PC-9 (cell line): Measurements from ENCODE around the gene CASP3. TPM values are rescaled to one million over a fixed set of nuclear protein-coding genes. Genes with fewer than 3 reads are reported as not detected.

ENCODE experiments used
- BruUV-seq: library from RNA; stranded (reverse); fragments of 400-500 nt; replicated peaks from 2 replicates; lab custom pipeline; 2021; lab: Mats Ljungman, UMichigan
- CTCF ChIA-PET: fragments of 300-600 bp; sonication (Branson Sonifier 250); formaldehyde crosslinking; loops from one replicate; lab custom pipeline; 2022; ENCODE audit warnings: antibody characterized with exemption; lab: Charles Lee
- POLR2A ChIA-PET: fragments of 300-600 bp; sonication (Branson Sonifier 250); formaldehyde crosslinking; loops from one replicate; lab custom pipeline; 2022; ENCODE audit warnings: antibody characterized with exemption; ENCODE audit not compliant: unreplicated experiment; lab: Charles Lee
- DNase-seq, 2 experiments: peaks; one replicate each; pipeline versions ENCODE4 v3.0.0 to v3.0.0-alpha.2; 2015 to 2022; ENCODE audit warnings: mixed read lengths in 1 of 2
- H2AFZ ChIP-seq: fragments of 200-600 bp; sonication (generic); 2 replicates; pipeline ENCODE4 v1.8.1; 2017; ENCODE audit warnings: antibody characterized with exemption
- H3F3A ChIP-seq: fragments of 200-600 bp; sonication (generic); 2 replicates; pipeline ENCODE4 v1.8.1; 2017; ENCODE audit warnings: antibody characterized with exemption, mild to moderate bottlenecking, low read depth; ENCODE audit not compliant: insufficient read depth
- H3K27ac ChIP-seq: fragments of 200-600 bp; sonication (generic); 2 replicates; pipeline ENCODE4 v1.6.1; 2016; ENCODE audit warnings: mixed run types
- H3K27me3 ChIP-seq: fragments of 200-600 bp; sonication (generic); 2 replicates; pipeline ENCODE4 v1.6.1; 2016; ENCODE audit warnings: low read depth, mixed run types; ENCODE audit not compliant: insufficient read depth
- H3K36me3 ChIP-seq: fragments of 200-600 bp; sonication (generic); 2 replicates; pipeline ENCODE4 v1.6.1; 2016; ENCODE audit warnings: low read depth, mixed run types
- H3K4me1 ChIP-seq: fragments of 200-600 bp; sonication (generic); replicated peaks from 2 replicates; pipeline ENCODE4 v1.6.1; 2016; ENCODE audit warnings: mixed run types; ENCODE audit not compliant: insufficient read depth
- H3K4me2 ChIP-seq: fragments of 200-600 bp; sonication (generic); 2 replicates; pipeline ENCODE4 v1.6.1; 2017; ENCODE audit warnings: mixed run types
- H3K4me3 ChIP-seq: fragments of 200-600 bp; sonication (generic); 2 replicates; pipeline ENCODE4 v1.6.1; 2016; ENCODE audit warnings: mixed run types
- H3K79me2 ChIP-seq: fragments of 200-600 bp; sonication (generic); 2 replicates; pipeline ENCODE4 v1.6.1; 2017; ENCODE audit warnings: low read depth, mixed run types
- H3K9me2 ChIP-seq: fragments of 200-600 bp; sonication (generic); 2 replicates; pipeline ENCODE4 v1.8.1; 2017; ENCODE audit warnings: mild to moderate bottlenecking; ENCODE audit not compliant: insufficient read depth
- H3K9me3 ChIP-seq: fragments of 200-600 bp; sonication (generic); 2 replicates; pipeline ENCODE4 v1.8.1; 2016; ENCODE audit warnings: low read depth; ENCODE audit not compliant: insufficient read depth
- H4K20me1 ChIP-seq: fragments of 200-600 bp; sonication (generic); 2 replicates; pipeline ENCODE4 v1.8.1; 2017; ENCODE audit not compliant: insufficient read depth
- CTCF ChIP-seq: fragments of 200-600 bp; sonication (generic); conservative IDR thresholded peaks from 2 replicates; pipeline ENCODE4 v1.6.1; 2017; ENCODE audit warnings: mixed run types, antibody characterized with exemption, mild to moderate bottlenecking, moderate library complexity
- EZH2 ChIP-seq: fragments of 200-600 bp; sonication (generic); IDR thresholded peaks from 2 replicates; pipeline ENCODE4 v1.8.0; 2017; ENCODE audit warnings: antibody characterized with exemption, low read depth
- intact Hi-C: fragments of 100-400 bp; cut with micrococcal nuclease; formaldehyde crosslinking; loops from one replicate; pipeline ENCODE4 v1.10.0; 2022; ENCODE audit not compliant: unreplicated experiment
- total RNA-seq: library from RNA; stranded (reverse); gene quantifications from 2 replicates; pipeline ENCODE4 v1.2.3, GENCODE V29; 2021

The CASP3 gene
- total RNA-seq, 1 experiment from 2014 or later = 35.7 TPM

GRCh38 chr4:184587221-184587620 is 62.0 kb downstream of the CASP3 start:
- Histone ChIP-seq H3K4me2 (no peak overlapping the region), H3K79me2 (no peaks in the 10 kb centered on the region), H3K9me2 (no peaks in the 10 kb centered on the region), H3K27ac (no peak overlapping the region), H3F3A (no peaks in the 10 kb centered on the region), H3K36me3 (no peaks in the 10 kb centered on the region), H3K9me3 (no peaks in the 10 kb centered on the region), H4K20me1 (no peaks in the 10 kb centered on the region), H3K4me1 (no peaks in the 10 kb centered on the region), H2AFZ (no peak overlapping the region), H3K4me3 (no peak overlapping the region), H3K27me3 (no peaks in the 10 kb centered on the region)
- POLR2A ChIA-PET = no interaction called here
- no peak for TF ChIP-seq CTCF
- no peak for TF ChIP-seq EZH2
- intact Hi-C loops = no loop called here
- CTCF ChIA-PET = interaction anchor here (0.5 to 0.6 kb wide), 2 partner anchors 50 to 362 kb away, joined by 3 read pairs; no protein-coding TSS in a partner anchor
- DNase-seq = no peak
- BruUV-seq = no TSS peak

DNA sequence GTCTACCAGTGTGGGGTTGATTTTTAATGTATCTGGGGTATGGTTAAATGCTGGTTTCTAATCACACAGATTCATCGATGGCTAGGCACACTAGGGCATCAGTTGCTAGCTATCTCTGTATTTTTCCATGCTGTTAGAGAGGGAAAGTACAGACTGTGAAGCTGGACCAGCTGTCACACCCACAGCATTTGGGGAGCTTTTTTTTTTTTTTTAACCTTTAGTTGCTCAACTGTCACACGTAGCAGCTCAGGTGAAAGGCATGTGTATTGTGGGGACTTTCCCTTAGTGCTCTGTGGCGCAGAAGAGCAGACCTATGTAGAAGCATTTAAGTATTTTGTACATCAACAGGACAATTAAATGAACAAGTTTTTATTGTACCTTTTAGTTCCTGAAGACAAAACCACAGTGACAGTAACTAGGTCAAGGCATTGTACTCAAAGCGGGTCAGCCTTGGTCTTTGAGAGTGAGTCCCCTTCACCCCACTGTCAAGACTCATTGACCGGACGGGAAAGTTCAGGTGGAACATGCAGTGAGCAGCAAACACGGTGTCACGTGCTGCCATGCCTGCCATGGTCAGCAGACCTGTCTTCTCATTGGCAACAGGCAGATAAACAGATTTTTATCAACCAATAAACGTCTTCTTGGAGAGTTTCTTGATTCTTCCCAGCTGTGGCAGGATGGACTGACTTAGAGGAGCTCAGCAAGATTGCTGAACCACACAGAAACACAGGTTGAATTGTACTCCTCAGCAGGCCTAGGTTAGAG is 65.3 kb downstream of the CASP3 start:
- Histone ChIP-seq H3K4me2 (no peak overlapping the region), H3K4me3 (no peak overlapping the region), H3K27ac (no peak overlapping the region), H3F3A (no peaks in the 10 kb centered on the region), H3K9me2 (no peaks in the 10 kb centered on the region), H3K27me3 (no peaks in the 10 kb centered on the region), H3K4me1 (no peaks in the 10 kb centered on the region), H4K20me1 (no peaks in the 10 kb centered on the region), H3K36me3 (no peaks in the 10 kb centered on the region), H3K9me3 (no peaks in the 10 kb centered on the region), H2AFZ (no peak overlapping the region), H3K79me2 (no peaks in the 10 kb centered on the region)
- ChIA-PET POLR2A (no interaction called here), CTCF (no interaction called here)
- no TSS peak for BruUV-seq
- DNase-seq = no peak
- TF ChIP-seq EZH2 = no peak
- intact Hi-C loops = no loop called here

Other genes with a start within 250 kb of the CASP3 start
- 27.4 and 34.4 TPM in 2 replicates for gene IRF2, start 174.9 kb downstream of the CASP3 start, total RNA-seq
- 23.2 and 29.5 TPM in 2 replicates for gene PRIMPOL, start 291 bp upstream of the CASP3 start, total RNA-seq
- 25.5 and 47.7 TPM in 2 replicates for gene CENPU, start 84.6 kb upstream of the CASP3 start, total RNA-seq
- 50.1 and 96.6 TPM in 2 replicates for gene ACSL1, start 176.5 kb upstream of the CASP3 start, total RNA-seq